Aorta (tissue), 5 donors: ENCODE data around the gene INHBE. TPM values are rescaled to one million over a fixed set of nuclear protein-coding genes. Genes with fewer than 3 reads are reported as not detected.

ENCODE experiments used
- ATAC-seq: fragments of 200-7000 bp; cut with Tn5 transposase; one replicate; pipeline ENCODE4 v1.9.1; 2022; ENCODE audit warnings: moderate library complexity; ENCODE audit not compliant: low FRiP score
- DNase-seq, 2 donors: peaks; one replicate each; pipeline ENCODE4 v3.0.0-alpha.2; 2020
- H3K27ac ChIP-seq, 2 donors: one replicate each; pipeline ENCODE4 v1.5.1; 2013; ENCODE audit warnings: low read length in 2 of 2, mild to moderate bottlenecking in 2 of 2, moderate library complexity in 2 of 2, control low read depth in 1 of 2, inconsistent platforms in 1 of 2, low read depth in 1 of 2
- H3K27me3 ChIP-seq, 2 donors: one replicate each; pipeline ENCODE4 v1.6.1; 2013; ENCODE audit warnings: control low read depth in 1 of 2, low read length in 1 of 2, mild to moderate bottlenecking in 1 of 2, moderate library complexity in 1 of 2; ENCODE audit not compliant: insufficient read depth in 2 of 2, control insufficient read depth in 1 of 2
- H3K36me3 ChIP-seq, 2 donors: one replicate each; pipeline ENCODE4 v1.6.1; 2013; ENCODE audit warnings: control low read depth in 1 of 2, low read length in 1 of 2, mild to moderate bottlenecking in 1 of 2; ENCODE audit not compliant: insufficient read depth in 2 of 2, control insufficient read depth in 1 of 2
- H3K4me1 ChIP-seq, 2 donors: one replicate each; pipeline ENCODE4 v1.6.1; 2013; ENCODE audit warnings: low read length in 2 of 2, control low read depth in 1 of 2, mild to moderate bottlenecking in 1 of 2, moderate library complexity in 1 of 2; ENCODE audit not compliant: insufficient read depth in 2 of 2, control insufficient read depth in 1 of 2
- H3K4me3 ChIP-seq, 2 donors: one replicate each; pipeline ENCODE4 v1.5.1; 2013; ENCODE audit warnings: low read length in 2 of 2, control low read depth in 1 of 2, mild to moderate bottlenecking in 1 of 2
- H3K9me3 ChIP-seq: one replicate; pipeline ENCODE4 v1.6.1; 2013; ENCODE audit warnings: mild to moderate bottlenecking, low read length; ENCODE audit not compliant: control insufficient read depth
- WGBS, 2 donors: extraction: QIAGEN DNeasy Blood & Tissue Kit; methylation state at CpG; one replicate each; pipeline ENCODE4 v1.1.7; 2013; 5-methylcytosine and 5-hydroxymethylcytosine counted together
- intact Hi-C, 2 donors: fragments of 100-400 bp; cut with DNase I; formaldehyde crosslinking; loops; one replicate each; pipeline versions ENCODE4 v1.14.2 to v1.15.0; 2022
- polyA plus RNA-seq, 2 donors: library from polyadenylated mRNA; stranded (reverse); fragments of 200-250 nt; gene quantifications; one replicate each; pipeline ENCODE4 v1.2.3, GENCODE V29; 2013
- total RNA-seq, 2 donors: library from RNA; stranded (reverse); fragmentation: NEBNext Ultra II Directional; extraction: Animal tissue kit (Norgen Biotek cat#: 25700); gene quantifications; one replicate each; pipeline ENCODE4 v1.2.1, GENCODE V29; 2021
- donor health status: healthy with polysubstance abuse.
- donor health status: Bipolar disorder and iron deficiency.
- donor health status: DM: no; HTN: no; CAD: no.
- donor health status: DM: no; HTN: no; CAD: no.
- donor health status: DM: yes; HTN: yes; CAD: no.

The INHBE gene
- total and polyA plus RNA-seq, 4 donors = not detected

DNA sequence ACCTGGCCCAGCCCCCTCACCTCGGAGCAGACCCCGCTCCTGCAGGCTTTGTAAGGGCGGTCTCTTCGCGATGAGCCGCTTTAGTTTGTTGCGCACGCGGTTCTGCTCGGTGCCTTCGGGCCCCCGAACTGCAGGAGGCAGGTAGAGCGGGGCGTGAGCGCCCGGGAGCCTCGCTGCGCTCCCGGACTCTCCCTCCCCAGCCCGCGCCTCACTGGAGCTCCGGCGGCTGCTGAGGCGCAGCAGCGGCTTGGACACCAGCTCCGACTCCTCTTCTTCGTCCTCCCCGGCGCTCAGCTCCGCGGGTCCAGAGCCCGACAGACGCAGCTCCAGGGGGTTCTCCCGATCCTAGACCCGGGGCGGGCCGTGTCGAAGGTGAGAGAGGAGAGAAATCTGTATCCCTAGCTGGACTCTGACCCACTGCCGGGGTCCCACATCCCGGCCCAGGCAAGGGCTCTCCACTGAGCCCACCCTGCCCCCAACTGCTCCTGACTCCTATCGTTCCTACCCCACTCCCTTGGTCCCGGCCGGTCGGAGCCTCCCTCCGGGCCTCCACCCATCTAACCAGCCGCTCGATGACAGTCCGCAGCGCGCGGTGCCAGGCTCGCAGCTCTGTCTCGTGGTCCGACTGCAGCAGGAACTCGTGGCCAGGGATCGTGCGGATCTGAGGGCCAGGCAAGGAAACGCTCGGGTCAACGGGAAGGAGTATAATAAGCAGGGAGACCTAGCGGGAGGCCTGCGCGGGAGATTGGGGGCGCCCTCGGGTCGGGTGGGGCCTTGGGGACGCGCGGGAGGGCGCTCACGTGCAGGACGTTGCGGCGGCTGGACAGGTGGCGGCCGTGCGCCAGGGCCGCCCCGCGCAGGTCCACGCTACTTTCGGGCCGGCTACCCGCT, 20.4 kb downstream of the INHBE start:
- WGBS, 2 donors = 4 to 5% methylated on average over 82 to 84 of the region's 84 CpGs
- ATAC-seq = peak; percentile 49

DNA sequence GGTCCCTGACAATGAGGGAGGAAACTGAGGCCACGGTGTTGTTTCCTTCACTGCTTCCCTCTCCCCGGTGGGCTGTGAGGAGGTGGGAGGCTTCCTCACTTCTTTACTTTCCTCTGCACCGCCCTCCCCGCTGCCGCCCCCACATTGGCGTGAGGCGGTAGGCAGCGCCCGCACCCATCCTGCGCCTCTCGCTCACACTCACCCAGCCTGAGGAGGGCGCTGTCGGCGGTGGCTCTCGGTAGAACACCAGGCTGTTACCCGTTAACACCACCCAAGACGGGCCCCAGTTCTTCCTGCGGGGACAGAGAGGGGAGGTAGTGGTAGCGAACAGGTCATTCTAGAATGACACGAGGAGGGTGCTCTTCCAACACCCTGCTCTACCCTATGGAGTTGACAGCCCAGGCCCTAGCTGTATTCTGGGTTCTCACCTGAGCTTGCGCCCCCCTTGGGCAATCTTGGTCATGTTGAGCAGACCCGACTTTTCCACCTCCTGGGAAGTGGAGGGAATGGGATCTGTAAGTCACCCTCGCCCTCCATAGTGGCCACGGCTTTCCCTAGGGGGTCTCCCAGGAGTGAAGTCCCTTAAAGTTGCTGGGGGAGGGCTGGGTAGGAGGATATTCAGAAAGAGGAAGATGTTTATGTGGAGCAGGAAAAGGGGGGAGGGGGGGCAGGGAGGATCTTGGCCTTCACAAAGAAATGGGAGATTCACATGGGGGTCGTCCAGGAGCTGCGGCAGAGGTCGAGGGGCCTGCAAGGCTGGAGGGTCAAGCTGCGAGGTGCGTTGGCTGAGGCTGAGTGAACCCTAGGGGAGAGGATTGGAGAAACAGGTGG, 21.3 kb downstream of the INHBE start:
- no peaks in the 10 kb centered on the region for H3K9me3 ChIP-seq
- no peak overlapping the region for H3K27ac ChIP-seq
- intact Hi-C loops = no loop called here
- H3K4me3 ChIP-seq = no peak overlapping the region
- DNase-seq (peak; percentile 66 to 81), ATAC-seq (peak; percentile 12)
- H3K4me1 ChIP-seq = no peaks in the 10 kb centered on the region
- H3K27me3 ChIP-seq = no peaks in the 10 kb centered on the region
- 26 to 27% methylated on average over 27 to 29 of the region's 29 CpGs for WGBS, 2 donors
- H3K36me3 ChIP-seq = no peaks in the 10 kb centered on the region

More for the DNA sequence above, 20.4 kb downstream of the INHBE start:
- Histone ChIP-seq H3K9me3 (no peaks in the 10 kb centered on the region), H3K27ac (no peak overlapping the region), H3K36me3 (no peaks in the 10 kb centered on the region), H3K27me3 (no peaks in the 10 kb centered on the region), H3K4me1 (no peaks in the 10 kb centered on the region), H3K4me3 (peak overlapping the region in 1 of 2 donors; percentile 3)
- peak in 1 of 2 donors; percentile 75 for DNase-seq
- intact Hi-C loops = no loop called here

DNA sequence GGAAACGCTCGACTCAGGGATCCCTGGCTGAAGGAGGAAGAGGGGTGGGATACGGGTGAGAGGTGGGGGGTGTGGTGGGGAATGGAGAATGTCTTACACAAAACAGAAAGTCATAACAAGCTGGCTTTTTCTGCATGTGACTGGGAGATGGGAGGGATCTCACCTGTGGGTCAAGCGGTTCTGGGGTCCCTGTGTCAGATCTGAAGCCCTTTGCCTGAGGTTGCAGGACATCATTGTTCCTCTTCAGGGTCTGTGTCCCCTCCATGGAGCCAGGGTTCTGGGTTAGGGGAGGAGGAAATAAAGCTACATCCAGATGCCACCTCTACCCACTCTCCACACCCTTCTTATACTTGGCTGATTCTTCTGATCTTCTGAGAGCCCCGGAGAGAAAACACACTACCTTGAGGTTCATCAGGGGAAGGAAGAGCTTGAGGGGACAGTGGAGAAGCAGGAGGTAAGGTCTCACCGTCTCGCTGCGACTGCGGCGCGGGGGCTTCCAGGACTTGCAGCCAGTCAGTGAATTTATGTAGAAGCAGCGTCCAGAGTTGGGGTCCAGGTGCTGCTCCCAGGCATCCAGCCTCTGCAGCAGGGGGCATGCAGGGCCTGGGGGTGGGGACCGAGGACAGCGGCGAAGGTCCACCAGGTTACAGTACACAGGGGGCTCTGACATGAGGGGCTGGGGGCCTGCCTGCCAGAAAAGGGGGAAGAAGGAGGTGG, 22.0 kb downstream of the INHBE start:
- ATAC-seq = no peak
- peak in 1 of 2 donors; percentile 68 for DNase-seq
- Histone ChIP-seq H3K27ac (no peak overlapping the region), H3K9me3 (no peaks in the 10 kb centered on the region), H3K27me3 (no peaks in the 10 kb centered on the region), H3K4me1 (no peaks in the 10 kb centered on the region), H3K4me3 (no peak overlapping the region), H3K36me3 (no peaks in the 10 kb centered on the region)
- intact Hi-C loops = no loop called here
- 79 to 87% methylated on average over 13 to 15 of the region's 15 CpGs for WGBS, 2 donors

DNA sequence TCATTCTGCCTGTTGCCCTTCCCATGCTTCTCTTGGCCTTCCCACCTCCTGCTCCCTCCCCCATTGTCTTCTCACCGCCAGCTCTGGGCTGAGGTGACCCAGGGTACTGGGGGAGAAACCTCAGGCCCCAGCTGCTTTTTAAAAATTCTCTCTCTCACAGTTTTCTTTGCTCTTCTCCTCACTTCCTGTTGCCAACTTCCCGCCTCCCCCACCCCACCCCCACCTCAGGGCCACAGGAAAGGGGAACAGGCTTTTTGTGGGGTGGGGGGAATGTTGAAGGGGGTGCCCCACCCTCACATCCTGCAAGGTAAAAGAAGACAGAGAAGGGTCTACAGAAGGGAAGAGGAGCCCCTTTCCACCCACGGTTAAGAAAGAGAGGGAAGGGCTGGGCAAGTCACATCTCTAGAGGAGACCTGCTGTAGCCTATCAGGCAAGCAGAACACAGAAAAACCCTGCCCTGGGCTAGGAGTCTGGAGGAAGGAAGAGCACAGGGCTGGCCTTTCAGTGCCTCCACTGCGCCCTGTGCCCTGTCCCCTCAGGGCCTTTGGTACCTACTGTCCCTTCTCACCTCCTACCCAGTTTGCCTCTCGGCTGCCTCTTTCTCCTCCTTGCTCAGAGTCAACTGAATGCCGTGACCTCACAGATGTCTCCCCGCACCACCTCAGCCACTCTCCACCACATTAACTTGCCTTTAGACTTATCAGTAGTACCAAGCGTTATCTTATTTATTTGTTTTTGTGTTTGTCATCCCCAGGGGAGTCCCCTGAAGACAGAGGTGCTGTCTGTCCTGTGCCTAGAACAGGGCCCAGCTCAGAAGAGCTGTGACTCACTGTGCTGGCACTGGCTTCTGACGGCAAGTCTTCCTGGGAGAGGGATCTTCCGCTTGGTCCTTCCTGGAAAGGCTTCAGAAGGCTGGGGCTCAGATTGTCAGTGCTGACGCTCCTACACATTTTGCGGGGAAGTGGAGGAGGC, 22.9 kb downstream of the INHBE start:
- no peaks in the 10 kb centered on the region for H3K4me1 ChIP-seq
- DNase-seq = peak in 1 of 2 donors; percentile 73
- no peaks in the 10 kb centered on the region for H3K36me3 ChIP-seq
- H3K4me3 ChIP-seq = no peak overlapping the region
- 76 to 78% methylated on average over 12 of the region's 12 CpGs for WGBS, 2 donors
- ATAC-seq = peak; percentile 33
- H3K27me3 ChIP-seq = no peaks in the 10 kb centered on the region
- H3K27ac ChIP-seq = no peak overlapping the region
- intact Hi-C loops = no loop called here
- H3K9me3 ChIP-seq = no peaks in the 10 kb centered on the region

DNA sequence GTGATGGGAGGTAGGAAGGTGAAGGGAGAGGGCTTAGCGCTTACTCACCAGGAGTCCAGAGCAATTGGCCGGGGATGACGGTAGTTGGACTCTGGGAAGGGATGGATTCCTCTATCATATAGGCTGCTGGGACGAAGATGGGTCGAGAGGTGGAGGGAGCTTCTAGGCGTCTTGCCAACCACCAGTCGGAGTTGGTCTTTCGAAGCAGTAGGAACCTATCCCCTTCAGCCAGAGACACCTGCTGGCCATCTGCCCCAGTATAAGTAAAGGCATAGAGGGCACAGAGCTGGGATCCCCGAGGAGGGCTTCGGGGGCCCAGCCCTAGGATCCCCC, 23.9 kb downstream of the INHBE start:
- intact Hi-C loops = no loop called here

DNA sequence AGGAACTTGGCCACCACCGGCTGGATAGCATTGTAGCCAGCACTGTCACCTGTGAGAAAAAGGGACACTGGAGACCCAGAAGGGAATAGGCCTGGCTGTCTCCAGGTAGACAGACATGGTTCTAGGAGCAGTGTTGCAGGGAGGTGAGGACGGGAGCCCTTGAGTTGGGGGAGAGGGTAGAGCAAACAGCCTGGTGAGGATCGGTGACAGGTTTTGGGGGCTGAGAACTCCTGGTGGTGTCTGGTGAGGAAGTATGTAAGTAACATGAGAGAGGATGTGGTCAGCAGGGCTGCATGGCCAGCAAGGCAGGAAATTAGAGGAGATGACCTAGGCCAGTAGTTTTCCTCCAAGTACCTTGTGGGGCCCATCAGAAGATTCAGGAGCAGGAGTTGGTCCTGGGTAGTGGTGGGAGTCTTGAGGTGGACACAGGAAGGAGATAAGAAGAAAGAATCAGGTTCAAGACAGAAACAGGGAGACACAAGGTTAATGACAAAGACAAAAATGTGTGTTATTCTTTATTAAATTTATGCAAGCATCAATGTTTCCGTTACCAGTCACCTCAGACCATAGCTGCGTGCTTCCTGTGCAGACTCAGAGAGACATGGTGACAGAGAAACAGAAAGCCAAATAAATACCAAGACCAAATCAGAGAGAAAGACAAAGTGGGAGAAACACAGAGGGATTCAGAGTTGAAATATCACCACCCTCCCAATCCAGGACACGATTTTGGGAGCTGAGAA, 24.4 kb downstream of the INHBE start, which contains the start of gene ARHGAP9:
Gene ARHGAP9 (minus strand): TSS at position 491 of the 740 bp plus-strand sequence. CDS start 460 bp downstream, at position 31.
- H3K27me3 ChIP-seq = no peaks in the 10 kb centered on the region
- 67 to 74% methylated on average over 6 of the region's 6 CpGs for WGBS, 2 donors
- DNase-seq (peak in 1 of 2 donors; percentile 37), ATAC-seq (no peak)
- no peak within 1 kb of the TSS for H3K4me3 ChIP-seq
- no peaks in the 10 kb centered on the region for H3K9me3 ChIP-seq
- intact Hi-C loops = no loop called here
- H3K27ac ChIP-seq = no peak within 1 kb of the TSS
- no peaks in the 10 kb centered on the region for H3K36me3 ChIP-seq
- H3K4me1 ChIP-seq = no peaks in the 10 kb centered on the region

More for the DNA sequence above, 23.9 kb downstream of the INHBE start:
- no peak overlapping the region for H3K4me3 ChIP-seq
- ATAC-seq = no peak
- no peaks in the 10 kb centered on the region for H3K4me1 ChIP-seq
- H3K9me3 ChIP-seq = no peaks in the 10 kb centered on the region
- WGBS, 2 donors = 87 to 90% methylated on average over 10 of the region's 10 CpGs
- no peaks in the 10 kb centered on the region for H3K36me3 ChIP-seq
- H3K27me3 ChIP-seq = no peaks in the 10 kb centered on the region
- no peak overlapping the region for H3K27ac ChIP-seq
- DNase-seq = peak in 1 of 2 donors; percentile 46

DNA sequence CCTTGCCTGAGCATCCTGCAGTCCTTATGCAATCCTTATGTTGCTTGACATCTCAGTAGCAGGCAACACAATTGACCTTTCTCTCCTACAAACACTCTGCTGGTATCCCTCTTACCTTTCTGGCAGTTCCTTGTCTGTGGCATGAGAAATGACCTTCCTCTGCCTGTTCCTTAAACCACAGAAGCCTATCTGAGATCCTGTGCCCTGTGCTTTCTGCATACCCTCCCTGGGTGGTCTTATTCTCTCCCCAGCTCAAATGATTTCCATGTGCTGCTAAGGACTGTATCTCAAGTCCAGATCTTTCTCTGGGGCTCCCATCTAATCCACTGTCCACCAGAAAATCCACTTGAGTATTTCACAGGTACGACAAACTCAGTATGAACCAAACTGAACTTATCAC, 26.6 kb downstream of the INHBE start:
- WGBS, 2 donors = 77 to 81% methylated on average over 1 of the region's 1 CpG
- no peaks in the 10 kb centered on the region for H3K36me3 ChIP-seq
- intact Hi-C loops = no loop called here
- H3K27ac ChIP-seq = no peak overlapping the region
- no peaks in the 10 kb centered on the region for H3K9me3 ChIP-seq
- H3K27me3 ChIP-seq = no peaks in the 10 kb centered on the region
- no peaks in the 10 kb centered on the region for H3K4me1 ChIP-seq
- ATAC-seq = no peak
- no peak for DNase-seq
- H3K4me3 ChIP-seq = no peak overlapping the region
